Stimulated activated CD4-positive, alpha-beta T cell treated with anti-CD3 and anti-CD28 coated beads, Interleukin-12 subunit alpha, Interleukin-12 subunit beta, amount 100 ng/mL, for 24 hours (primary cell): ENCODE measurements around the gene HDAC4.

Source experiments
- DNase-seq, 2 experiments: peaks; one replicate each; pipeline ENCODE4 v3.0.0-alpha.2; 2020; ENCODE audit warnings: low read depth in 2 of 2

HDAC4 gene

DNA sequence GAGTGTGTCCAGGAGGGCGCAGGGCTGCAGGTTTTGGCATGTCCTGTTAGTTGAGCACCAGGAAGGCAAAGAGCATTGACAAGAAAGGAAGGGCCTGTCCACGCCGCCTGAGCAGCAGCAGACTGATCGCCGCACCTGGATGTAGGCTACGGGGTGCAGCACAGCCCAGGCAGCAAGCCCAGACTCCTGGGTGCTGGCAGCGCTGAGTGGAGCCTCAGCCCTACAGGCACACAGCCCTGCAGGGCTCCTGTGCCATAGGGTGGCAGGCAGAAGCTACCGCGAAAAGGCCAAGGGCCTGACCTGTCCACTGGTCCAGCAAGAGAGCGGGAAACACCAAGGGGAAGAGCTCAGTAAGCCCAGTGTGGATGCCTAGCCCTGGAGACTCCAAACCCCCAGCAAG lies 198.0 kb downstream of the HDAC4 start:
- DNase-seq, result no peak

DNA sequence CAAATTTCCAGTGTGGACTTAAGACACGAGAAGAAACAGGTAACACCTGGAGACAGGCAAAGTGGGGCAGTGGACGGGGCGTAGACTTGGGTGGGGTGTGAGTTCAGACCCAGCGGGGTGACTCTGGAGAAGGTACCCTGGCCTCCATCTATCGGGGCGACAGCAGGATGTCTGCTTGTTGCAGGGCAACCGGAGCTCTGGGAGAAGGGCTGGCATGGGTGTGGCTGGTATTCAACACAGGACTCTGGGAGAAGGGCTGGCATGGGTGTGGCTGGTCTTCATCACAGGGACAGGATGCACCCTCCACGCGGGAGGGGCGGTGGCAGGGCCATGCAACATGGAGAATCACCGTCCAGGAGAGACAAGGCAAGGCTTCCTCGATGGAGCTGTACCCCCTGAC lies 198.5 kb downstream of the HDAC4 start:
- DNase-seq, result no peak

DNA sequence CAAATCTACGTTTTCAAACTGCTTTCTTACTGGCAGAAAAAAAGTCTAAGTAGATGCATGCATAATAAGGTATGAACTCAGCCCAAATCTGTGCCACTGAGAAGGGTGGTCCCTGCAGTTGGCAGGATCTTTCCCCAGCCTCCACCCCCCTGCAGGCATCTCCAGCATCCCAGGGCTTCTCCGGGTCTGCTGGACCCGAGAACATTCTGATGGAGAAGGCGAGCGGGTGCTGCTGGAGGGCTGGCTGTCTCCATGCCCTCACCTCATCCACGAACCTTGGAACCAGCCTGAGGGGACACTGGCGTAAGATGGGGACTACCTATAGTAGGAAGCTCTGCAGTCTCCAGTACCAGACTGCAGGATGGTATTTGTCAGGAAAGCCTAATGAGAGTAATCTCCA lies 198.9 kb downstream of the HDAC4 start:
- DNase-seq, result no peak

DNA sequence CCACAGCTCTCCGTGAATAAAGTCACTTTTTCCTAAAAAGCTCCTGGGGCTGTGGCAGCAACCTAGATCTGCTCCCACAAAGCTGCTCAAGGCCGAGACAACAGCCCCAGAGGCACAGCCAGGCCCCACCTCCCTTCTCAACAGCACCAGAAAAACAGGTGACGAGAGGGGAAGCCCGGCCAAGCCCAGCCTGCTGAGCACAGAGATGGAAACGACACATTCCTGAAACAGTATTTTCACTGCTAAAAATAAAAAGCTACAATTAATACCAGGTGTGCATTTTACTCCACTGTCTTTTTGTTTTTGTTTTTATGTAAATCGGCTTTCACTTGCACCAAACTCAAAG lies 199.3 kb downstream of the HDAC4 start:
- no peak for DNase-seq

DNA sequence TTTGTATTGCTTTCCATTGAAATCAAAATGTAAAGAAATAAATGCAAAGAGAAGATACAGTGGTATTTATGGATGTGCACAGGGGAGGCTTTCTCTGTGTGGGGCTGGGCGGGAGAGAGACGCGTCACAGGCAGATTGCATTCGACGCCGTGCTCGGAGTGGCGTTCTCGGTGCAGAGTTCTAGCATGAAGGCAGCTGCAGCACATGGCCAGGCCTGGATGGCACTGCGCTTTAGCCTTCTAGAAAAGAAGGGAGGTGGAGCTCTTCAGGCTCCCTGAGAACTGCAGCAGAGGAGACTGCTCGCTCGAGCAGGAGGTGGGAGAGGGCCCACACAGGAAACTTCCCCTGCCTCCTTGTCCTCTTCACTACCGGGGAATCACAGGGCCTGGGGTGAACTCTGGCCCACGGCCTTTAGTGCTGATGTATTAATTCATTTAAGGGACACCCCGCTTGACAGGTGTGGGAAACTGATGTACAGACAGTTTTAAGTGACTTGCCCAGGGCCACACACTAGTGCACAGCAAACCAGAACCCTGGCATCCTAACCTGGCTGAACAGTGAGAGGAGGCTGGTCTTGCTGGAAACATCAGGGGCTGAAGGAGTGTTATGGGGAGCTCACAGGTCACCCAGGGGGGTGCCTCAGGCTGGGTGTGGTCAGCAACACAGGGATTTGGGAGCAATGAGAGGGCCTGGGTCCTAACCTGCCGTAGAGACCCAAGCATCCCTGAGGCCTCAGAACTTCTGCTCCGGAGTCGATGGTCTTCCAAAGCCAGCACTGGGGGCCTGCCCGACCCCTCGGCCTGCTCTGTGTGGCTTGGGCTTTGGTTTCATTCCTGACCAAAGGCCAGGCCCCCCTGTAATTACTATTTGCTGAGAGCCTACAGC lies 199.9 kb downstream of the HDAC4 start:
- no peak for DNase-seq

DNA sequence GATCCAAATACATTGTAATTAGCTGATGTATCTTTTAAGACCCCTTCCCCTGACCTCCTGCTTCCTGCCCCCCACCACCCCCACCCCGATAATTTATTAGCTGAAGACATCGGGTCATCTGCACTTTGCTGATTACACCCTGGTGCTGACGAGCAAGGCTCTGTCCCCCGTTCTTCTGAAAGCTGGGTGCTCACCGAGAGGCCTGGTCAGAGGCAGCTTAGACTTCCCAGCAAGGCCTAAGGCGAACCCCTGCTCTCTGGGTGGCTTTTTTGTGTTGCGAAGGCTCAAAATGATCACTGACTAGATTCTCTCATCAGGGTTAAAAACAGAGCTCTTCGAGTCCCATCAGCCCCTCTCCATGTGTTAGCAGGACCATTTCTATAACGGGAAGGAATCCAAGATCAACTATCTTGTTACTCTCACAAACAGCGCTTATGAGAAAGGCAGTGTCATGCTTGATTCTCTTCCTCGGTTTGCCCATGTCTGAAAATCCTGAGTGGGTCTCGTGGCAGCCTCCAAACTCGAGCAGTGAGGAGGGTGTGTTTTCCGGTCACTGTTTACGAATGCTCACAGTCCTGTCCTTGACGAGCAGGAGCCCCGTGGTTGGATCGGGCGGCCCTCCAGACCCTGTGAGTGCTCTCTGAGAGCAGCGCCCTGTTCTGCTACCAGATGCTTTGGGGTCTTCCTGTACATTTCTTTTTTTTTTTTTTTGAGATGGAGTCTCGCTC lies 201.6 kb downstream of the HDAC4 start:
- no peak for DNase-seq

DNA sequence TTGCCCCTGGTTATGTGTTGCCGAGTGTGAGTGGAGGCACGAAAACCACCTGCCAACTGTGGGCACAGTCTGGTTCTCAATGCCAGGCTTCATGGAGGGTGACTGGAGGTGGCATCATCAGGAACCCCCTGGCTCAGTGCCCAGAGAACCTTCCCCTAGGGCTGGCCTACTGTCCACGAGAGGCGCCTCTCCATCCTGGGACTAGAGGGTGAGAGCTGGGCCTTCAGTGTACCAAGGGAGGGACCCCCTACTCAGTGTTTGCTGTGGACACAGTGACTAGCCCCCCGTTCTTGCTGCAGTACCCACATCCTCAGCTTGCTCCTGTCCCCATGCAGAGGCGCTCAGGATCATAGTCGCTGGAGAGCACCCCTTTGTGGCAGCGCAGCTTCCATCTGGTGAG lies 202.6 kb downstream of the HDAC4 start:
- no peak for DNase-seq

DNA sequence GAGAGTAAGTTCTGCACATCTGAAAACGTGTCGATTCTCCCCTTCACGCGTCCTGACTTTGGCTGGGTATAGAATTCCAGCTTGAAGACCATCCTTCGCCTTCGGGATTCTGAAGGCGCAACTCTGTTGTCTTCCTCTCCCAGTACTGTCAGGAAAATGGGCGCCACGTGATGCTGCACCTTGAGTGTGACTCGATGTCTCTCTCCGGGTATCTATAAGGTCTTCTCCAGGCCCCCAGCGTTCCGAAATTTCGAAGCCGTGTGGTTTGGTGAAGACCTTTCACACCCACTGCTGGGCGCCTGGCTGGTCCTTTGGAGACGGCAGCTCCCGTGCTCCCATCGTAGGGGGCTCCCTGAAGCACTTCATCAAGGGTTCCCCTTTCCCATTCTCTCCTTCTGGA lies 203.7 kb downstream of the HDAC4 start:
- DNase-seq, result no peak

DNA sequence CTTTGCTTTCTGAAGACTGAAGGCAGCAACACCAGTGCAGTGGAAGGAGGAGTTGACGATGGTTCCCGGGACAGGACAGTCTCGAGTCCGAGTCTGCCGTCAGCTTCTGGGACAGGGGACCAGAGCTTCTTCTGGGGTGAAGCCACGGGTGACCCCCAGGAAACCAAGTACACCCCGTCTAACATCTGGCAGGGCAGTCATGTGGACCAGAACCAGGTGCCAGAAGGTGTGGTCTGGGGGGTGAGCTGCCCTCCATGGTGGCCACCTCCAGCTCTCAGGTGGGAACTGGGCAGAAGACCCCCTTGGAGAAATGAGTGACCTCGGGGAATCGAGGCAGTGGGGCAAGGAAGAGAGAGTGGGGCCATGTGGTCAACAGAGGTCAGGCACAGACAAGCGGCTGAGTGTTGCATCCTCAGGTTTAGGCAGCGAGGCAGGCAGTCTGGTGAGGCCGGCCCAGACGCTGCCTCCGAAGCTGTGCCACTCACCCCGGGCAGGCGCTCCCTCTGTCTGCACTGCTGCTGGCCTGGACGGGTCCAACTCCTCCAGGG lies 204.3 kb downstream of the HDAC4 start:
- no peak for DNase-seq

DNA sequence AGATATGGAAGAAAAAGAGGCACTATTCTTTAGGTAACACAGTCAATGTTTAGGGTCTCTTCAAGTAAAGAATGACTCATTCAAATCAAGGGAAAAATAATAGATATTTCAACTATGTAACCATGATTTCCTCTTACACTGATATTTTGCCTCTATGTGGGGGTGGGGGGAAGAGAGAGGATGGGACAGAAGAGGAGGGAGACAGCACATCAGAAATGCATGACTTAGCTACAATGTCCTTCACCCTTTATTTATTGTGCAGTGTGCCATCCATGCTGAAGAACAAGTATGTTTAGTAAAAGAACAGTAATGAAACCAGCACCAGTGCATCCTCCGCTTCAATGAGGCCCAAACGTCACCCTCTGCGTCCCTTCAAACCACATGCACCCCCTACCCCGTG lies 204.8 kb downstream of the HDAC4 start:
- no peak for DNase-seq

DNA sequence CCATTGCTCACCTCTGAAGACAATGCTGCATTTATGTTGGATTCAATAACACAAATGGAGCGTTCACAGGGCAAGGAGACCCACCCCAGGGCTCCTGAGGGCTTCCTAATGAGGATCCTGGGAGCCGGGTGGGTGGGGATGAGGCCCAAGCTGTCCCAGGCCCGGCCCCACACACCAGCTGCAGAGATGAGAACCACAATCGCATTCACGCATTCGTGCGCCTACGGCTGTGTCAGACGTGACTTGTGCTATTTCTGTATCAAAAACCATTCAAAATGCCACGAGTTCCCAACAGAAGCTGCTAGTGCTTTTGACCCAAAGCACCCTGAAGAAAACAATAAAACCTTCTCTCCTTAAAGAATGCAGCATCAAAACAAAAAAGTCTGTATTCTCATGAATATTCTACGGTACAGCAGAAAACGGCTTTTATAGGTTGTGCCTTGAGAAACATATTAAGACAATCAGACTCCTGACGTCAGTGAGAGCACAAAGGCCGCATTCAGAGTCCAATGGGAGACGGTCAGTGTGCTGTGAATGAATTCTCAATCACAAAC lies 205.4 kb downstream of the HDAC4 start:
- no peak for DNase-seq

DNA sequence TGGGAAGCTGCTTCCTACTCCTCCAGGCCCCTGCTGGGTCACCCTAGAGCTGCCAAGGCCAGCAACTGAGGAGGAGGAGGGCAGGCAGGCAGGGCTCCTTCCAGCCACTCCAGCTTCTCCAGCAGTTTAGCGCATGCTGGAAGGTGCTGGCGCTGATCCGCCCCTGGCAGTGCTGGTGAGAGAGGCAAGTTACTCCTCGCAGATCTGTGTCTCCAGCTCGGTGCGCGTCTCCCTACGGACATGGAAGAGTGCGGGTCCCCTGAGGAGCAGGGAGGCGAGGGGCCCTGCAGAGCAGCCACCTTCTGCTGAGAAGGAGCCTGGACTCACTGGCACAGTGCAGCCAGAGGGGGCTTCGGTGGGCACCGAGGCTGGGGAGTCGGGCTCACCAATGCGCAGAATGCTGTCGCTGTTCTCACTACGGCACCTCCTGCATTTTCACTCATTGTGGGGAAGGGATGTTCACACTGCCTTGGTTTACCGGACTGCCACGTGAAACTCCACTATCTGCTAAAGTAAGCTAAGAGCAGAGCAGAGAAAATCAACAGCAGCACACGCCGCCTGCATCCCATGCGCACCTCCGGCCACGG lies 206.0 kb downstream of the HDAC4 start:
- DNase-seq, result no peak

DNA sequence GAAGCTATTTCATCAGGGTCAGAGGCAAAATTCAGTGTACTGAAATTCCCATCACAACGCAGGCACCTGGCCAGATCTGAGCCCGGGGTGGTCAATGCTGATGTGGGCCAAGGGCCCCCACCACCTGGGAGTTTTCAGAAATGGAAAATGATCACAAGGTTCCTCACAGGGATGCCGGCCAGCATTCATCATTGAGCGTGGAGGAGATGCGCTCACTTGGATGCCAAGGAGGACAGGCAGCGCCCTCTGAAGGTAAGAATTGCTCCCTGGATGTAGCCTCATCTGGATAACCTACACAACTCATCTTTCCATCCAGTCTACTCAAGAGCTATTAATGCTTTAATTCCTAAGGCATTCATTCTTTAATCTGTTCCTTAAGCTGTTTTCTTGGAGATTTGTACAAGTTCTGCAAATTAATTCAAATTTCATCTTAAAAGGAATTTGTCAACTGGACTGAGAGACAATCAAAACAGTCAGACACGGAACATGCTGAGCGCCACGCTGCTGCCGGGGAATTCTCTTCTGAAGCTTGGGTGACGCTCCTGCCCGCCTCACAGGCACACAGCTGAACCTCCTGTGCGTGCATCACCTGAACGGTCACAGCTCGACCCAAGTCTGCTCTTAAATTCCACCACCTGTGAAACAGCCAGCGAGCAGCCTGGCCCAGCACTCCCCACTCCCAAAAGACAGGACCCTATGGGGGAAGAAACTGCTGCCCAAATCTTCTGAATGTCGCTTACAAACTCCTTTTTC lies 206.7 kb downstream of the HDAC4 start:
- no peak for DNase-seq

DNA sequence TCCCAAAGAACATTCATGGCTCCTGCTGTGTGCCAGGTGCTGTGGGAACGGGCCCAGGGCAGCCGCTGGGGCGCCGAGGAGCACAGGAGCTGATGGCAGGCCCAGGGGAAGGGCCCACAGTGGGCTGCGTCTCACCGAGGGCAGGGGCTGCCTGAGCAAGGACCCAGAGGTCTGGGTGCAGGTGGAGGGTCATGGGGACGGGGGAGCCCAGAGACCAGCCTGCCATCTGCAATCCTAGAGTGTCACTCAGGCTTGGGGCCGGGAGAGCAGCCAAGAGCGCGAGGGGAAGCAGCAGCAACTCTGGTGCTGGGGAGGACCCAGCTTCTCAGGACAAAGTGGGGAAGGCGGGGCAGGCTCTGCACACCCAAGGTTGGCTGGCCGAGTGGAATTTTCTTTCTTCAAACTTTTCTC lies 207.4 kb downstream of the HDAC4 start:
- DNase-seq, result no peak

DNA sequence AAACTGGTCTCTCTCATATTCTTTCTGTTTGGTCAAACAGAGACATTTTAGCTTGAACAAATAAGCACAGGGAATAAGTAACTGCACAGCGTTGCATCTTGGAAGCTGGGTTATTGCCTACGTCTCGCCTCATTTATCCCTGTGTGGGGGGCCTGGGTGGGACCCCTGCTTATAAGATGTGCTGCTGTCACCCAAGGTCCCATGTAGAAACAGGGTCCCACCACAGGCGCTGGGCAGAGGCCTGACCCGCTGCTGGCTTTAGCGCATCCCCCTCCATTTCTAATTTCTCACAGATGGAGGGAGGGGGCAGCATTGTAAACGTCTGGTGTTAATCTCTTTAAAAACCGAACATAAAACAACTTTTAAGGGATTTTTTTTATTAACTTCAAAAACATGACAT lies 207.8 kb downstream of the HDAC4 start:
- no peak for DNase-seq

DNA sequence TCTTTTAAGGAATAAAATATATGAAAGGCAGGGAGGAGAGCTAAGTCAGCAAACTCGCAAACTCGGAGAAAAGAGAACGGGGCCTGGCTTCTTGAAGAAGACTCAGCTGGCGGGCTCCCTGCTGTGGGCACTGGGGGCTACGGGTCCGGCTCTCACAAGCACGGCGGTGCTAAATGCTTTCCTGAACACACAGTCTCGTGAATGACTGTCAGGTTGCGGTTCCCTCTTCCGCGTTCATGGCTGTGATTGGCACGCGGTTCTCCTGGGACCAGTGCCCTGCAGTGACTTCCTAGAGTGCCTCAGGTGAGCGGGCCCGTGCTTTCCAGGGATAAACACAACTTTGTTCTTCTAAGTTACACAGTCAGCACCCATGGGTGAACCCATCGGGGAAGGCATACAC lies 208.4 kb downstream of the HDAC4 start:
- no peak for DNase-seq

DNA sequence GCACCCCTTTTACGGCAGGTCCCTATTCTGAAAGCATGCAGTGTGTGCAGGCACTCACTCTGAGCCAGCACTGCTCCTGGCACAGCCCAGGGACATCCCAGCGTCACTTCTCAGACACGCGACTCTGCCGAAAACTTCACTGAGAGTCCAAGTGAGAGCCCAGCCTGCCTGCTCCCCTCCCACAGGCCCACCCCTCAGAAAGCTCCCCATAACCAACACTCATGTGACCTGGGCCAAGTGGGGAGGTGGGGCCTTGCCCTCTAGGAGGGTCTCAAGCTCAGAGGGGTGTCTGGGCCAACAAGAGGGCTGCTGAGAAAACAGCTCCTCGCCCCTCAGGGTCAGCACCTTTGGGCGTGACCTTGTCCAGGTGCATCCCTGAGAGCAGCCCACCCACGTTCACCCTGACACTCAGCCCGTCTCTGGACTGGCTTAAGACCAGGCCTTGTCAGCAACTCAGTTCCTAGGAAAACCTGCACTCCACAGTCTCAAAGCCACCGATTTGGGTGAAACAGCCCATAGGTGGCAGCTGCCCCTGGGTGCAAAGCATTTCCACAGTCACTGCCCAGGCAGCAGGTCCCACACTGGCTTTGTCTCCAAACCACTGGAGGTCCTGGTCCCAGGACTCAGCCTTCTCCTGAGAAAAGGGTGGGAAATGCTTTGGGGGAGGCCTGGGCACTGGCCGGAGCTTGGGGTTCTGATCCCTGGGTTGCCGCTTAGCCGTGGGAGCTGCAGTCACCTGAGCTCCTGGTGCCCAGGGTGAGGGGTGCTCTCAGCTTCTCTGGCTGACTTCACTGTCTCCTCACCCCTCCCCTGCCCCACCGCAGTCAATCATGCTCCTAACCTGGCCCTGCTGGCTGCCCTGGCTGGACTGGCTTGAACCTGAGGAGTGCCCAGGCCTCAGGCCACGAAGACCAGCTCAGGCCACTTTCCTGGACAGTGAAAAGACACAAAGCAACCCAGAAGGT lies 209.6 kb downstream of the HDAC4 start:
- no peak for DNase-seq

DNA sequence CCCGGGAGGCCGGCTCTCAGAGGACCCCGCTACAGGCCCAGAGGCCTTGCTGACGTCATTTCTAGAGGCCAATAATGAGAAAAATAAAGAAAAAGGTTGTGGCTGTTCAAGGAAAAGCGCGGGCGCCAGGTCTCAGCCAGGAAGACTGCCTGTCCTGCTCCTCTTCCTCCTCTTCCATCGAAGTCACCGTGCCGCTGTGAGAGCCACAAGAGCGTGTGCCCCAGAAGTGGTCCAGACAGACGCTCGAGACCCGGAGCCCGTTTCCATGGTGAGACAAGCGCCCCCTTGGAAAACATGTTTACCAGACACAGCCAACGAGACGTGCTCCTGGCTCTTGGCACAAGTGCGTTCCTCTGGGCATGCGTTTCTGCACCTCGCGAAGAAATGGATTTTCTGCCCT lies 210.5 kb downstream of the HDAC4 start:
- DNase-seq, result no peak

DNA sequence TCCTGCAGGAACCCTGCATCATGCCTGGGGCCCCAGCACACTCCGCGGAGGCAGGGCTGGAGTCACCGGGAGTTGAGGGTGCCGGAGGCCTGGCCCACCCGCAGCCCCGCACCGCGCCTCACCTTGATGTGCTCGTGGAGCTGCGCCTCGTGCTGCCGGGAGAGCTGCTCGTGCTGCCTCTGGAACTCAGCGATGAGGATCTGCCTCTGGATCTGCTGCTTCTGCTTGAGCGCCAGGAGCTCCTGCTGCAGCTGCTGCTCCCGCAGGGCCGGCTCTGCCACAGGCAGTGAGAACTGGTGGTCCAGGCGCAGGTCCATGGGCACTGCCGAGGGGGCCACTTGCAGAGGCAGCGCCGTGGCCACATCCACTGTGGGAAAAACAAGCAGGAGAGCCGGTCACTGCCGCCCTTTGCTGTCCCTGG lies 211.1 kb downstream of the HDAC4 start:
- DNase-seq, result no peak

DNA sequence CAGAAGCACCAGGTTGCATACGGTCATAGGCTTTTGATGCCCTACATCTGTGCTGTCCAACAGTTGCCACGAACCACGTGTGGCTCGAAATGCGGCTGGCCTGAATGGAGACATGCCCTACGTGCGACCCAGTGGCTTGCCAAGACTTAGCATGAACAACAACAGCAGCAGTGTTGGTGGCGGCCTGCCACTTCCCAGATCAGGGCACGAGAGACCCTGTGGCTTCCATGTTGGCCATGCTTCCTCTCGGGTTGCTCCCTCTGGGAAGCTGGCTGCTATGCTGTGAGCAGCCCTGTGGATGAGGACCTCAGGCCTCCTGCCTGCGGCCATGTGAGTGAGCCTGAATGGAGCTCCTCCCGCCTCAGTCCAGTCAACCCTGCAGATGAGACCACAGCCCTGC lies 212.3 kb downstream of the HDAC4 start:
- DNase-seq, result no peak
